ENCODE measurements around the gene C1GALT1.

The C1GALT1 gene

DNA sequence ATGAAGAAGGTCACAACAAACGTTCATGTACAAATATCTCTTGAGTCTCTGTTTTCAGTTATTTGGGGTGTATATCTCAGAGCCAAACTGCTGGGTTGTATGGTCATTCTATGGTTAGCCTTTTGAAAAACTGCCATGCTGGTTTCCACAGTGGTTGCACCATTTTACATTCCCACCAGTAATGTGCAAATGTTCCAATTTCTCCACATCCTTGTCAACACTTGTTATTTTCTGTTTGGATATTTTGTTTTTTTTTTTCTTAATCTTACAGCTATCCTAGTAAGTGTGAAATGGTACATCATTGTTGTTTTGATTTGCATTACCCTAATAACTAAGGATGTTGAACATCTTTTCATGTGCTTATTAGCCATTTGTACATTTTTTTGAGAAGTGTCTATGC is 13.0 kb upstream of the C1GALT1 start:
- DNase-seq (ENCODE audit: low read depth), result no peak
- TF ChIP-seq, protein P1, sequence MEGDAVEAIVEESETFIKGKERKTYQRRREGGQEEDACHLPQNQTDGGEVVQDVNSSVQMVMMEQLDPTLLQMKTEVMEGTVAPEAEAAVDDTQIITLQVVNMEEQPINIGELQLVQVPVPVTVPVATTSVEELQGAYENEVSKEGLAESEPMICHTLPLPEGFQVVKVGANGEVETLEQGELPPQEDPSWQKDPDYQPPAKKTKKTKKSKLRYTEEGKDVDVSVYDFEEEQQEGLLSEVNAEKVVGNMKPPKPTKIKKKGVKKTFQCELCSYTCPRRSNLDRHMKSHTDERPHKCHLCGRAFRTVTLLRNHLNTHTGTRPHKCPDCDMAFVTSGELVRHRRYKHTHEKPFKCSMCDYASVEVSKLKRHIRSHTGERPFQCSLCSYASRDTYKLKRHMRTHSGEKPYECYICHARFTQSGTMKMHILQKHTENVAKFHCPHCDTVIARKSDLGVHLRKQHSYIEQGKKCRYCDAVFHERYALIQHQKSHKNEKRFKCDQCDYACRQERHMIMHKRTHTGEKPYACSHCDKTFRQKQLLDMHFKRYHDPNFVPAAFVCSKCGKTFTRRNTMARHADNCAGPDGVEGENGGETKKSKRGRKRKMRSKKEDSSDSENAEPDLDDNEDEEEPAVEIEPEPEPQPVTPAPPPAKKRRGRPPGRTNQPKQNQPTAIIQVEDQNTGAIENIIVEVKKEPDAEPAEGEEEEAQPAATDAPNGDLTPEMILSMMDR (IDR thresholded peaks at IDR 0.05; ENCODE audit: low read depth, low read length, missing control alignments), result no peak
- no peak overlapping the region for H3K4me3 ChIP-seq (ENCODE audit: low read depth, low read length)

DNA sequence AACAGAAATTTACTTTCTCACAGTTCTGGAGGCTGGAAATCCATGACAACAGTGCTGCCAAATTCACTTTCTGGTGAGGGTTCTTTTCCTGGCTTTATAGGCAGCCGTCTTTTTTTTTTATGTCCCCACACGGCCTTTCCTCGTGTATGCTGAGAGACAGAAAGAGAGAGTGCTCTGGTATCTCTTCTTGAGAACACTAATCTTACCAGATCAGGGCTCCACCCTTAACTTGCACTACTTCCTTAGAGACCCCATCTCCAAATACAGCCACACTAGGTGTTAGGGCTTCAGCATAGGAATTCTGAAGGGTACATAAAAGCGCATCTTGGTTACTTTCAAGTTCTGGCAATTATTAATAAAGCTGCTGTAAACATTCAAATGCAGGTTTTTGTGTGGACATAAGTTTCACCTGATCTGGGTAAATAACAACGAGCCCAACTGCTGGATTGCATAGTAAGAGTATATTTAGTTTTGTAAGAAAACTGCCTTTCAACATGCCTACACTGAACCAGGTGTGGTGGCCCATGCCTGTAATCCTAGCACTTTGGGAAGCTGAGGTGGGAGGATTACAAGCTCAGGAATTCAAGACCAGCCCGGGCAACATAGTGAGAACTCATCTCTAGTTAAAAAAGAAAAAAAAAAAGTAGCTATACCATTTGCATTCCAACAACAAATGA is 8.2 kb upstream of the C1GALT1 start:
- no peak overlapping the region for H3K4me3 ChIP-seq (ENCODE audit: low read depth, low read length)
- TF ChIP-seq, protein P1 (IDR thresholded peaks at IDR 0.05; ENCODE audit: low read depth, low read length, missing control alignments), result no peak
- no peak for DNase-seq (ENCODE audit: low read depth)

DNA sequence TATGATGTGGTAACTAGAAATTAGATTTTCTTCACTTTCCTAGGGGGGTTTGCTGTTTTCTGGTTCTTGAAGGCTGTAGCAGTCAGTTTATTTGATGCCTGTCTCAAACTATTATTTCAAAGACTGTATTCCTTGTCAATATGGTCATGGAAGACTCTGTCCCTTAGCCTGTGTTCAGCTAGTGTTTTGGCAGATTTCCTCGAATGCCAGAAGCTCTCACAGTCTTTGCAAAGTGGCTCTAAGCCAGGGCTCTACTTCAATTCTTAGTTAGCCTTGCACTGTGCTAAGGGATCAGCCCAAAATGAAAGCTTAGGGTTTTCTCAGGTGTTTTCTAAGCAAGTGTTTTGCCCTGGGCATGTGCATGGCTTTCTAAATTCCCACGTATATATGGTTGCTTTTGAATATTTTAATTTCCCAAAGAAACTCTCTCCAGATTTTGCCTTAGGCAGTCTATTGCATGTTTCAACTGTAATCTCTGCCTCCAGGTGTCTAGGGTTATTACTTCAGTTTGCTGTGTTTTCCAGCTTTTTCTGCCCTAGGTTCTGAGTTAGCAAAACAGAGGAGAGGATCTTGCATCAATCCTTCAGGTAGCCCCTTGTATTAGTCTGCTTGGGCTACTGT is 7.2 kb upstream of the C1GALT1 start:
- no peak overlapping the region for H3K4me3 ChIP-seq (ENCODE audit: low read depth, low read length)
- DNase-seq (ENCODE audit: low read depth), result no peak
- TF ChIP-seq, protein P1 (IDR thresholded peaks at IDR 0.05; ENCODE audit: low read depth, low read length, missing control alignments), result no peak

DNA sequence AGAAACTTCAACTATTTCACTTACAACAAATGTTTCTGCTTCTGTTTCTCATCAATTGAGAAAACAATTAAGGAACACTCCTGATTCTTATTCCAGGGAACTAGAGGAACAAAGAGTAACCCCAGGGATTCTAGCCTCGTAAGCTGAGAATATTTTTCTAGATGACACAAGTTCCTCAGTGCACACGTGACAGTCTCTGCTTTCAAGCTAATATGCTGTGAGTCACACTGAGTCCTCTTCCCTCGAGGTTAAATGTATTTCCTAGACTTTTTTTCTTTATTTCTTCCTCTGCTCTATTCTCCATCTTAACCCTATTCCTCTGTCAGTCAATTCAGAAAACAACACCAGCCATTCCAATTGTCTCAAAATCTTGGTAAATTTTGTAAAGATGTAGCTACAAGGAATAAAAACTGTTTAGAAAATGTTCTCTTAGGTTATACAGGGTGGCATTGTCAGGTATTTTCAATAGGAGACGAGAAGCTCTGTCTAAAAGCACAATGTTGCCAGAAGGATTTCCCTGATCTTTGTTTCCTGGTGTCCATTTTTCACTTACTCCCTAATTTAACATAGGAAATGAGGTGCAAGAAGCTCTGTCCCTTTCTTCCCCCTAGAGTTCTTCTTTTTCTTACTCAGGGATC is 5.8 kb upstream of the C1GALT1 start:
- H3K4me3 ChIP-seq (ENCODE audit: low read depth, low read length), result no peak overlapping the region
- no peak for DNase-seq (ENCODE audit: low read depth)
- TF ChIP-seq, protein P1 (IDR thresholded peaks at IDR 0.05; ENCODE audit: low read depth, low read length, missing control alignments), result no peak

DNA sequence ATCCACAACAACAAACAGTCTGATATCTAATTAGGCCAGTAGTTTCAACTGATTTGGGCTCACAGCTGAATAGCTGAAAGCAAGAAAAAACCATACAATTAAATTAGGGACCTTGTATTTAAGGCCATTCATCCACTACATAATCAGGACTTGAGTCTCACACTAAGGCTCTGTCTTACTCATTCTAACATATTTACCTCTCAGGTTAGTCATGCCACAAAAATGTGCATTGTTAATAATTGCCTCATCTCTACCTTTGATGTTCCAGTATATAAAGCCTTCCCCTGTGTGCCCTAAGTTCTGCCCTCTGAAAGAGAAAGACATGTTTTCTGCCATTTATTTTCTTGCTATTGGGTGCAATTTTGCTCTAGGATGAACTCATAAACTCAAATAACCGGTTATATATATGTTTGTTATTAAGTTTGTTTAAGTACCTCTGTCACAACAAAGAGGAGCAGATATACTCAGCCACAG is 5.3 kb upstream of the C1GALT1 start:
- no peak overlapping the region for H3K4me3 ChIP-seq (ENCODE audit: low read depth, low read length)
- no peak for DNase-seq (ENCODE audit: low read depth)
- TF ChIP-seq, protein P1 (IDR thresholded peaks at IDR 0.05; ENCODE audit: low read depth, low read length, missing control alignments), result no peak

DNA sequence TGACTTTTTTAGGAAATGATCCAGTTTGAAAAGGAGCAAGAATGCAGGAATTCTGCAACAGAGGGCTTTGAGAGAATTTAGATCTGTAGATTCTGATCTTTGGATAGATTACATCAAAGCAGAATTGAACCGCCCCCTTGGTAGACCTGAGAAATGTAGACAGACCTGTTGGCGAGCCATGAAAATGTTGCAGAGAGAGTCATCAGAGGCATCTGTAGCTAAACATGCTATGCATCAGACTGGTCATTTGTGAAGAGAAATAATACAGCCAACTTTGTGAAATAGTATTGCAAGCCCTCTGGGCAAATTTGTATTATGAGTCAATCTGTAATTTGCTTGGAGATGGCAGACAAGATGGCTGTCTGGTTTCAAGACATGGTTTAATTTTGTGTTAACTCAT is 4.3 kb upstream of the C1GALT1 start:
- H3K4me3 ChIP-seq (ENCODE audit: low read depth, low read length), result no peak overlapping the region
- DNase-seq (ENCODE audit: low read depth), result no peak

More for the DNA sequence above, 4.3 kb upstream of the C1GALT1 start:
- TF ChIP-seq, protein P1 (IDR thresholded peaks at IDR 0.05; ENCODE audit: low read depth, low read length, missing control alignments), result no peak
